ENCODE measurements around the gene NR4A3. TPM values are rescaled to one million over a fixed set of nuclear protein-coding genes. Genes with fewer than 3 reads are reported as not detected.

NR4A3 gene
- total RNA-seq, 1 experiment from 2014 or later: 0.24 TPM

- no peak overlapping the region for H3T11ph ChIP-seq (ENCODE audit: low read length)
- H2AFZ ChIP-seq (ENCODE audit: low read length): no peak overlapping the region
- TF ChIP-seq CTCF (conservative IDR thresholded peaks at IDR 0.05): no peak
- no peak overlapping the region for H3K23ac ChIP-seq (ENCODE audit: insufficient read length, low read depth, low read length)
- H3K27ac Mint-ChIP-seq: no peak overlapping the region
- H2BK12ac ChIP-seq (ENCODE audit: insufficient read length, low read depth, low read length): no peak overlapping the region
- no peak overlapping the region for H3K14ac ChIP-seq (ENCODE audit: insufficient read depth, low read length)
- H3K27me3 ChIP-seq (ENCODE audit: insufficient read depth, low read length): no peaks in the 10 kb centered on the region
- peaks cover 25% of the 10 kb centered on the region for H3K27me3 Mint-ChIP-seq (ENCODE audit: low read depth)
- H3K79me2 ChIP-seq (ENCODE audit: insufficient read depth, low read length): no peaks in the 10 kb centered on the region
- no peak overlapping the region for H3K27ac ChIP-seq (ENCODE audit: insufficient read length, low read depth, low read length)
- no peak overlapping the region for H3K4ac ChIP-seq (ENCODE audit: low read depth, low read length)
- H3K56ac ChIP-seq (ENCODE audit: insufficient read length, low read depth, low read length): no peak overlapping the region
- no peaks in the 10 kb centered on the region for H3K4me1 Mint-ChIP-seq
- H2BK15ac ChIP-seq (ENCODE audit: low read depth, low read length): no peak overlapping the region
- no peak overlapping the region for H4K91ac ChIP-seq (ENCODE audit: insufficient read length, low read depth, low read length)
- no peak for DNase-seq
- H2BK5ac ChIP-seq (ENCODE audit: insufficient read length, low read length): no peak overlapping the region
- no peaks in the 10 kb centered on the region for H4K20me1 ChIP-seq (ENCODE audit: control insufficient read depth, insufficient read depth, insufficient read length)
- no peaks in the 10 kb centered on the region for H3K79me1 ChIP-seq (ENCODE audit: insufficient read depth, low read depth, low read length, poor library complexity, severe bottlenecking)
- H4K8ac ChIP-seq (replicated peaks; ENCODE audit: insufficient read length, low read depth, low read length): no peak overlapping the region
- no peak overlapping the region for H3K18ac ChIP-seq (ENCODE audit: insufficient read length, low read depth, low read length)
- H3K4me2 ChIP-seq (ENCODE audit: insufficient read depth, insufficient read length, low read length): no peak overlapping the region
- no peak overlapping the region for H3K9ac ChIP-seq (ENCODE audit: extremely low read depth, insufficient read length, low read length)
- H3K4me1 ChIP-seq (ENCODE audit: insufficient read depth, low read length): no peaks in the 10 kb centered on the region
- no peak overlapping the region for H2AK5ac ChIP-seq (ENCODE audit: insufficient read length, low read length)
- no peak overlapping the region for H2BK120ac ChIP-seq (ENCODE audit: low read depth, low read length, poor library complexity, severe bottlenecking)
- H4K5ac ChIP-seq (ENCODE audit: insufficient read length, low read depth, low read length): no peak overlapping the region
- H3K9me3 ChIP-seq (ENCODE audit: control insufficient read depth, low read depth, low read length): no peaks in the 10 kb centered on the region
- H2BK20ac ChIP-seq (ENCODE audit: low read depth, low read length, poor library complexity, severe bottlenecking): no peak overlapping the region
- H3K36me3 Mint-ChIP-seq (ENCODE audit: insufficient read depth in 1 of 3, low read depth in 3 of 3): no peaks in the 10 kb centered on the region
- H3K9me3 Mint-ChIP-seq: no peaks in the 10 kb centered on the region
- no peak overlapping the region for H3K4me3 Mint-ChIP-seq
- H3K23me2 ChIP-seq (ENCODE audit: insufficient read length, low read depth, low read length, poor library complexity, severe bottlenecking): no peaks in the 10 kb centered on the region
These were observed 13.9 kb downstream of the NR4A3 start for GRCh38 chr9:99835581-99835980.

All from H9 (cell line).